ENCODE results near the gene TAGLN2. TPM values are rescaled to one million over a fixed set of nuclear protein-coding genes. Genes with fewer than 3 reads are reported as not detected.

Gene TAGLN2
- total RNA-seq, 1 donor from 2014 or later = 3.9 TPM

GRCh38 chr1:159935305-159935704 is 10.0 kb upstream of the TAGLN2 start:
- Histone ChIP-seq H3K79me2 (ENCODE audit: low read depth) (no peaks in the 10 kb centered on the region), H3K27ac (no peak overlapping the region), H3K9ac (no peak overlapping the region), H3F3A (ENCODE audit: low read depth) (no peaks in the 10 kb centered on the region), H3K4me3 (no peak overlapping the region), H3K9me3 (ENCODE audit: low read depth) (no peaks in the 10 kb centered on the region), H2AFZ (replicated peaks) (no peak overlapping the region), H4K20me1 (ENCODE audit: low read depth) (peaks cover 12% of the 10 kb centered on the region), H3K27me3 (no peaks in the 10 kb centered on the region), H3K4me1 (peaks cover 24% of the 10 kb centered on the region), H3K4me2 (no peak overlapping the region), H3K36me3 (no peaks in the 10 kb centered on the region)
- Mint-ChIP-seq H3K36me3 (peaks cover 23% of the 10 kb centered on the region), H3K4me3 (no peak overlapping the region), H3K9me3 (no peaks in the 10 kb centered on the region), H3K27me3 (ENCODE audit: insufficient read depth, low read depth) (peaks cover 2% of the 10 kb centered on the region), H3K27ac (peak overlapping the region; percentile 30), H3K4me1 (peaks cover 38% of the 10 kb centered on the region)
- TF ChIP-seq EZH2 (IDR thresholded peaks at IDR 0.05) (no peak), EZH2phosphoT487 (IDR thresholded peaks at IDR 0.05) (no peak), CTCF (IDR thresholded peaks at IDR 0.05) (no peak)
- DNase-seq (ENCODE audit: low spot score) = no peak

GRCh38 chr1:159934136-159935039 is 9.1 kb upstream of the TAGLN2 start:
- H3K9me3 Mint-ChIP-seq = no peaks in the 10 kb centered on the region
- peaks cover 4% of the 10 kb centered on the region for H3K27me3 Mint-ChIP-seq (ENCODE audit: insufficient read depth, low read depth)
- H3K4me1 ChIP-seq = peaks cover 21% of the 10 kb centered on the region
- DNase-seq (ENCODE audit: low spot score) = no peak
- peaks cover 12% of the 10 kb centered on the region for H4K20me1 ChIP-seq (ENCODE audit: low read depth)
- no peaks in the 10 kb centered on the region for H3K27me3 ChIP-seq
- no peaks in the 10 kb centered on the region for H3K9me3 ChIP-seq (ENCODE audit: low read depth)
- no peak overlapping the region for H2AFZ ChIP-seq (replicated peaks)
- TF ChIP-seq EZH2phosphoT487 (IDR thresholded peaks at IDR 0.05) (no peak), CTCF (IDR thresholded peaks at IDR 0.05) (no peak), EZH2 (IDR thresholded peaks at IDR 0.05) (no peak)
- no peak overlapping the region for H3K4me3 Mint-ChIP-seq
- H3K9ac ChIP-seq = no peak overlapping the region
- H3K36me3 Mint-ChIP-seq = peaks cover 19% of the 10 kb centered on the region
- no peak overlapping the region for H3K27ac ChIP-seq
- H3K27ac Mint-ChIP-seq = peak overlapping the region; percentile 30
- H3K4me2 ChIP-seq = no peak overlapping the region
- H3K4me3 ChIP-seq = no peak overlapping the region
- H3K79me2 ChIP-seq (ENCODE audit: low read depth) = no peaks in the 10 kb centered on the region
- H3F3A ChIP-seq (ENCODE audit: low read depth) = no peaks in the 10 kb centered on the region
- H3K36me3 ChIP-seq = no peaks in the 10 kb centered on the region
- H3K4me1 Mint-ChIP-seq = peaks cover 29% of the 10 kb centered on the region

GRCh38 chr1:159933347-159933746 is 8.0 kb upstream of the TAGLN2 start:
- Histone ChIP-seq H2AFZ (replicated peaks) (no peak overlapping the region), H3K27me3 (no peaks in the 10 kb centered on the region), H3F3A (ENCODE audit: low read depth) (no peaks in the 10 kb centered on the region), H4K20me1 (ENCODE audit: low read depth) (peaks cover 12% of the 10 kb centered on the region), H3K9ac (no peak overlapping the region), H3K9me3 (ENCODE audit: low read depth) (no peaks in the 10 kb centered on the region), H3K4me2 (no peak overlapping the region), H3K79me2 (ENCODE audit: low read depth) (no peaks in the 10 kb centered on the region), H3K4me1 (peaks cover 19% of the 10 kb centered on the region), H3K27ac (no peak overlapping the region), H3K4me3 (no peak overlapping the region), H3K36me3 (no peaks in the 10 kb centered on the region)
- H3K27ac Mint-ChIP-seq = no peak overlapping the region
- H3K4me1 Mint-ChIP-seq = peaks cover 23% of the 10 kb centered on the region
- H3K4me3 Mint-ChIP-seq = no peak overlapping the region
- TF ChIP-seq EZH2phosphoT487 (IDR thresholded peaks at IDR 0.05) (no peak), CTCF (IDR thresholded peaks at IDR 0.05) (no peak), EZH2 (IDR thresholded peaks at IDR 0.05) (no peak)
- H3K27me3 Mint-ChIP-seq (ENCODE audit: insufficient read depth, low read depth) = peaks cover 2% of the 10 kb centered on the region
- DNase-seq (ENCODE audit: low spot score) = no peak
- no peaks in the 10 kb centered on the region for H3K9me3 Mint-ChIP-seq
- H3K36me3 Mint-ChIP-seq = peaks cover 20% of the 10 kb centered on the region
